HG03280 (cell line): Measurements from ENCODE around the gene SECISBP2.

ENCODE experiments used
- ATAC-seq: cut with Tn5 transposase; IDR thresholded peaks from one replicate; pipeline ENCODE4 v1.9.1; 2021; ENCODE audit warnings: mild to moderate bottlenecking, moderate library complexity; ENCODE audit not compliant: unreplicated experiment

The SECISBP2 gene

DNA sequence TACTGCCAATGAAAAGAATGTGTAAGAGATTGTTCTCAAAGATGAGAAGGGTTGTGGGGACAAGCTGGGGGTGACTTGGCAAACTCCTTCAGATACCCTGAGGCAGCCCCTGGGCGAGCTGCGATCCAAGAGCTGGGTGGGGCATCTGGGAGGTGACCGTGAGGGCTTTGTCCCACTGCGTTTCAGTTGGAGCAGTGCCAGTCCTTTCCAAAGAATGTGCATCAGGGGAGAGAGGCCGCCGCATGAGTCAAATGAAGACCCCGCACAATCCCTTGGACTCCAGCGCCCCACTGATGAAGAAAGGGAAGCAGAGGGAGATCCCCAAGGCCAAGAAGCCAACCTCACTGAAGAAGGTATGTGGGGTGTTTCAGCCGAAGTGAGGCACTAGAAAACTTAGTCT, 28.4 kb downstream of the SECISBP2 start:
- ATAC-seq: no peak

GRCh38 chr9:89347651-89348050, 29.4 kb downstream of the SECISBP2 start:
- ATAC-seq: no peak

DNA sequence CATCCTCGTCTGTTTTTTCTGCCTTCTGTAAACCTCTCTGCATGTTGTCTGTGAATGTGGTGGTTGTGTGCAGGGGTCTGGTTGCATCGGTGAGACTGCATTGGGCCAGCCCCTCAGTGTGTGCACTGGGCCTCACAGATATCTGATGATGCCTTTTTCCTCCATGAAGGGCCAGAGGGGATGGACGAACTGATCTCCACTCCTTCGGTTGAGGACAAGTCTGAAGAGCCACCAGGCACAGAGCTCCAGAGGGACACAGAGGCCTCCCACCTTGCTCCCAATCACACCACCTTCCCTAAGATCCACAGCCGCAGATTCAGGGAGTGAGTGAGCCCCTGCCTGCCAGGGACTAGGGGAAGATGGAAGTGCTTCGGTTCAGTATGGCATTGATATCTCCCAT, 31.3 kb downstream of the SECISBP2 start:
- no peak for ATAC-seq

DNA sequence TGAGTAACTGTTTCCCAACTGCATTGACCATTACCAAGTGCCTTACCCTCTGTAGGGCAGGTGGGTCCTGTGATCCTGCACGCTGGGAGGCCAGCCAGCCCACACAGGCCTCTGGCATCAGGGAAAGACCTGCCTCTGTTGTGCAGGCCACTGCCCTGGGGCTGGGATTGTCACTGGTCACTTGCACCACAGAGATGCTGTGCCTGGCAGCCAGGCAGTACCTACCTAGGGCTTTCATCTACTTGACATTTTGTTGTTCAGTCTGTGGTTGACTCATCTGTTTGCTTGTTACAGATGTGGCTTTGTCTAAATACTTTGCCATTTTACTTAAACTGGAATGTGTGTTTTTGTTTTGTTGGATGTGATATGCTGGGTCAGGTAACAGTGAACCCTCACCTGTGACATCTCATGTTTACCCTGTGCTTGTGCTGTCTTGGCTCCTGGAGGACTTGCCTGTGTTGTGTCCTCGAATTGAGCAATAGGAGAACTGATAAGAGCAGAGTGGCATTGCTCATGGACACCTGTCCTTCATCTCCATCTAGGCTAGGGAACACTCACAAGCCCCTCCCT, 32.8 kb downstream of the SECISBP2 start:
- no peak for ATAC-seq

DNA sequence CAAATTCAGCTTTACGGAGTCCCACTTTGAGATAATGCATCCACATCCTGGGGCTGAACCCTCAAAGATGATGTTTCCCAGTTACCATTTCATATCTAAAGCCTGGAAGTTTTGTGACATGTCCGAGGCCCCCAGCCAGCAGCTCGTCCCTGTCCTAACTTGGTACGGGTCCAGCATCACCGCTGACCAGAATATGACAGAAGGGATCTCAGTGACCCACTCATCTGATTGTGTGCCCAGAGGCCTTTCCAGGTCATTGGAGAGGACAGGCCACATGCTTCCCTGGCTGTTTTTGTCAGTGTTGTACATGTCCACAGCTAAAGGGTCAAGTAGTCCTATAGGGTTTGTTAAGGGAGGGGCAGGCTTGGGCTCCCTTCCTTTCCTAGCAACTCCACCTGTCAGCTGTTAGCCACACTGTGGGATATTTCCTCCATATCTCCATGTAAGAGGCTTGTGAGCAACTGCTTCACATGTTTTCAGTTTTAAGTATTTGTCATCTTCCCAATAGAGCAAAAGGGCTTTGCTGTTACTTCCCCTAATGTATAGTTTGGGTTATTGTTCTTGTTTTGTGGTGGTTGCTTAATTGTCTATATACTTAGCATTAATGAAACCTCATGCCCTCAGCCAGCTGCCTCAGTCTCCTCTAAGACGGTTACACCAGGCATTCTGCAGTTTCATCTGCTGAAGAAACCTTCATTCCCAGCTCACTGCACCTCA, 33.4 kb downstream of the SECISBP2 start:
- ATAC-seq: no peak

DNA sequence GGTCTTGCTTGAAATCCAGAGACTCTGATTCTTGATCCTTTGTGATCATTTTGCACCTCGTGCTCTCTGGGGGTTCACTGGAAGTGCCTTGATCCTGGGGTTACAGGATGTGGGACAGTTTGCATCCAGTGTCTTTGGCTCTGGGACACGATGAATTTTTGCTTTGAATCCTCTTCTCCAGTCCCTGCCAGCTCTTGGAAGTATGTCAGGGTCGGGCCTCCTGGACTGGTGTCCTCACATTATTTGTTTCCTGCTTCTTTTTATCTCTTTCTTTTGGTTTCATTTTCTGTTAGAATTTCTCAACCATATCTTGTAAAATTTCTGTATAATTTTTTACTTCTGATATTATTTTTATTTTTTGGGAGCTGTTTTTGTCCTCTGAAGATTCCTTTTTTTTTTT, 34.2 kb downstream of the SECISBP2 start:
- no peak for ATAC-seq

DNA sequence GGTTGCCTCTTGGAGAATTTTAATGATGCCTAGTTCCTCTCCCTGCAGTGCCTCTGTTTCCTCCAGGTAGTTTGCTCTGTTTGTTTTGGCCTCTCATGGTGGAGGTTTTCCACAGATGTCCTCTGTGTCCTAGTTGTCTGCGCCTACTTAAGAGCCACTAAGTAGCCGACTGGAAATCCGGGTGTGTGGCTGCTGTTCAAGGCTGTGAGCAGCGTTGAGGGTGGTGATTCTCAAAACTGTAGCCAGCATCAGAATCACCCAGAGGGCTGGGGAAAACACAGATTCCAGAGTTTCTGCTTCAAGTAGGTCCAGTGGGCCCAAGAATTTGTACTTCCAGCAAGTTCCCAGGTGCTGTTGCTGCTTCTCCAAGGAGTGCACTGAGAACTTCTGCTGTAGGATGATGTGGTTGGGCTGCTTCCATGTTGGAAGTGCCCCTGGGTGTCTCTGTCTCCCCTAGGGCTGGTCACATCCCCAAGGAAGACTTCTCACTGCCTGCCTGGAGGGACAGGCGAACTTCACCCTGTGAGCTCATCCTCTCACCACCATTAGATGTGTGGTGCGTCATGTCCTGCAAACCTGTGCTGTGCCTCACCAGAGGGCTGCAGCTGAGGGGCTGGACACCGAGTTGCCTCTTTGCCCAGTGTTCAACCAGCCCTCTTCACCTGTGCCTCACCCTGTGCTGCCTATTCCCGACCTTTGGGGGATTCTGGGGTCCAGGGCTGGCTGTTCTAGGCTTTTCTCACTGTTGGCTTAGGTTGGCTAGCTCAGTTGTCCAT, 34.8 kb downstream of the SECISBP2 start:
- no peak for ATAC-seq

DNA sequence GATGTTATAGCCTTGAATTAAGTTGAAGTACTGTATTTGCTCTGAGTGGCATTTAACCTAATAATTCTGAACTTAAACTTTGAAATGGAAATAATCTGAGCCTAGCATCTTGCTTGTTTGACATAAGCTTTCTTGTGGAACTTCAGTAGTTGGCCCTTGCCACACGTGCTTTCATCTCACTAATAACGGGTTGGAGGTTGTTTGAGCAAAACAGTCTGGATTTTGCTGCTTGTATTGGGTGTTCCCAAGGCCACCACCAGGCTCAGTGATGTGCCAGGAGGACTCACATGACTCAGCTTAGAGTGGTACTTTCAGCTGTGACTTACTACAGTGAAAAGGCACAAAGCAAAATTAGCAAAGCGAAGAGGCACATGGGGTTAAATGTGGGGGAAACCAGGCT, 35.7 kb downstream of the SECISBP2 start:
- no peak for ATAC-seq

GRCh38 chr9:89354471-89354870, 36.2 kb downstream of the SECISBP2 start:
- no peak for ATAC-seq

- ATAC-seq: no peak
These were observed 38.5 kb downstream of the SECISBP2 start for GRCh38 chr9:89356782-89357181.

- ATAC-seq: no peak
These were observed 39.3 kb downstream of the SECISBP2 start for GRCh38 chr9:89357331-89358197.

DNA sequence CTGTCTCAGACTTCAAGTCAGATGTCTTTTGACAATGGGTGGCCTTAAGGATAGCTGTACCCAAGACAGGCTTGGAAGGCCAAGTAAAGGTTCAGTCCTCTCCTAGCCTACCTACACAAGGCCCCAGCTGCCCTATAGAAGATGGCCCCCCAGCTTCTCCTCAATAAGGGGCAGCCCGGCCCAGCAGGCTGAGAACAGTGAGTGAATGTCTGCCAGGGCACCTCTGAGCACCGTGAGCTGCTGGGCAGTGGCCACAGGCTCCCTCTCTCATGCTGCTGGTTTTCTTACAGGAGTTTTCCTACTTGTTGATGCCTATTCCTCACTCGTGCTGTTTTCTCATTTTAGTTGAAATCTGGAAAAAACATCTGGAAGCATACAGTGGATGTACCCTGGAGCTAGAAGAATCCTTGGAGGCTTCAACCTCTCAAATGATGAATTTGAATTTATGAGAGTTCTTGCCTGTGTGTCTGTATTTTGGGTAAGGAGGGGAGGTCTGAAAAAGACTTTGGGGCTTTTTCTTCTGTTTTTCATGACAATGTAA, 40.1 kb downstream of the SECISBP2 start:
- no peak for ATAC-seq

GRCh38 chr9:89358985-89359384, 40.7 kb downstream of the SECISBP2 start:
- no peak for ATAC-seq

GRCh38 chr9:89359751-89360261, 41.5 kb downstream of the SECISBP2 start:
- ATAC-seq: no peak

GRCh38 chr9:89360465-89360864, 42.2 kb downstream of the SECISBP2 start:
- ATAC-seq: no peak

- ATAC-seq: no peak
These were observed 42.7 kb downstream of the SECISBP2 start for GRCh38 chr9:89361031-89361430.

DNA sequence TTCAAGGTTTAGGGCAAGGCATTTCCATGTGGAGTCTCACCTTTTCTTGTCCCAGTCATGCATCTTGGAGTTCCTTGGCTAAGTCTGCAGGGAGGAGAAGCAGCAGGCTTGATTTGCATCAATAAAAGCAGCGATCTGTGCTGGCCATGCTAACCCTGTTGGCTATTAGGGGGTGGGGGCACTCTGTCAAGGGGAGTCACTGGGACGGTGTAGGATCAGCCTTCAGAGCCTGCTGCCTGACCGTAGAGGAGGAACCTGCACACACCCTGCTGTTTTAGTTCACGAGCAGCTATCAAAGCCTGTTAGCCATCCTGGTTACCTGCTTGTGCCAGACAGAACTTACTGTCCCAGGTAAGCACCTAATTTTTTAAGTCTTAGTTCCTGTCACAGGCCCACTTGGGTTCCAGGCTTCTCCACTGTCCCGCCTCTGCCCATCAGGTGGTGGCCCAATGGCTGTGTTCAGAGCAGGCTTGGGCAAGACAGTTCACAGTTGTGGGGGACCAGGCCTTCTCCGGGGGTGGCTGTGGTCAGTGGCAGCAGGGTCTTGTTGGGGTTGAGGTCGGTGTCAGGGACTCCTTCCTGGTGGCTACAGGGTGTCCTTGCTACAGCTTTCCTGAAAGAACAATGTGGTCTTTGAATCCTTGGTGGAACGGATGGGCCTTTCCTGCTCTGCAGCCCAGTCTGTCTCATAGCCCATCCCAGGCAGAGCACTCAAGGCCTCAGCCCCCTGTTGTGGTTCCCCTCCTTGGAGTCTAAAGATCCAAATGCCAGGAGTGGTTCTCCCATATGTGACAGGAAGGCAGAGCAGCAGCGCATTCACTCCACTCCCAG, 43.7 kb downstream of the SECISBP2 start:
- no peak for ATAC-seq

GRCh38 chr9:89362647-89363310, 44.5 kb downstream of the SECISBP2 start:
- no peak for ATAC-seq

DNA sequence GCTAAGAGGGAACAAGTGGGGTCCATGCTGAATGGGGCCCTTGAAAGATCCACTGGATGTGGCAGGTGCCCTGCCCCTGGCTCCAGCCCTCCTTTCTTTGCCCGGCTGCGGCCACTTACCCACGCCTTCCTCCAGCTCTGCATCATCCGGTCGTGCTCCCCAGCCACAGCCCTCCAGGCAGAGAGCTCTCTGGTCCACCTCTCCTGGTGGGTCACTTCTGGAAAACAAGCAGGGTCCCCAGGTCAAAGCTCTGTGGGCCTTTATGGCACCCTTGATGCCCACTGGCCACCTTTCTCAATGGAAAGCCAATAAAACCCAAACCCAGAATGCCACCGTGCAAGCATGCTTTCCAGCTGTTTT, 45.0 kb downstream of the SECISBP2 start:
- no peak for ATAC-seq
